UCSD-AML1 (cell line): ENCODE data around the gene RAB3IL1.
A peak's percentile ranks its signal among the peaks of the same experiment; 100 is the strongest.
"Not testable (repeated sequence)": the region's sequence is repeated elsewhere in the genome, so short reads cannot be mapped to it uniquely, and the experiment has no call there.

Experiments
- DNase-seq: peaks from one replicate; lab custom pipeline; 2025; ENCODE audit not compliant: unreplicated experiment; lab: John Stamatoyannopoulos, UW

Gene RAB3IL1

GRCh38 chr11:61917334-61918109, at the start of gene RAB3IL1:
Gene RAB3IL1, minus strand, starts transcription at chr11:61917566. Its CDS starts 199 bp downstream, at chr11:61917367.
- DNase-seq, result peak; percentile 66

- DNase-seq, result no peak
Observed at GRCh38 chr11:61966734-61967115, 49.4 kb upstream of the RAB3IL1 start.

- DNase-seq, result not testable (repeated sequence)
Observed at GRCh38 chr11:61964666-61965271, 47.4 kb upstream of the RAB3IL1 start.

GRCh38 chr11:61964058-61964665, 46.8 kb upstream of the RAB3IL1 start:
- no peak for DNase-seq

- DNase-seq, result peak; percentile 57
Observed at GRCh38 chr11:61963282-61964057, 46.1 kb upstream of the RAB3IL1 start.

GRCh38 chr11:61963016-61963281, 45.6 kb upstream of the RAB3IL1 start:
- DNase-seq, result no peak

GRCh38 chr11:61962213-61963015, 45.0 kb upstream of the RAB3IL1 start:
- DNase-seq, result no peak

GRCh38 chr11:61961570-61962212, 44.3 kb upstream of the RAB3IL1 start:
- no peak for DNase-seq

- DNase-seq, result no peak
Observed at GRCh38 chr11:61960532-61960931, 43.2 kb upstream of the RAB3IL1 start.

GRCh38 chr11:61959678-61960077, 42.3 kb upstream of the RAB3IL1 start:
- no peak for DNase-seq

GRCh38 chr11:61959114-61959513, 41.7 kb upstream of the RAB3IL1 start:
- DNase-seq, result no peak

GRCh38 chr11:61958590-61958989, 41.2 kb upstream of the RAB3IL1 start:
- DNase-seq, result no peak

- no peak for DNase-seq
Observed at GRCh38 chr11:61957021-61957770, 39.8 kb upstream of the RAB3IL1 start.

- DNase-seq, result no peak
Observed at GRCh38 chr11:61956191-61957020, 39.0 kb upstream of the RAB3IL1 start.

GRCh38 chr11:61955422-61956135, 38.2 kb upstream of the RAB3IL1 start:
- no peak for DNase-seq

GRCh38 chr11:61954851-61955421, 37.6 kb upstream of the RAB3IL1 start:
- peak; percentile 67 for DNase-seq

- DNase-seq, result no peak
Observed at GRCh38 chr11:61954106-61954850, 36.9 kb upstream of the RAB3IL1 start.
